SK-N-SH (cell line): ENCODE measurements around the gene PRKN. TPM values are rescaled to one million over a fixed set of nuclear protein-coding genes. Genes with fewer than 3 reads are reported as not detected.

Experiments
- CTCF ChIA-PET: fragments of 300-600, 350-600 bp; formaldehyde crosslinking; extraction: SDS; loops from one replicate; lab custom pipeline; 2021; lab: Yijun Ruan, JAX
- POLR2A ChIA-PET: fragments of 350-600 bp; sonication (Branson Sonifier 250); formaldehyde crosslinking; extraction: SDS; loops from one replicate; lab custom pipeline; 2020; ENCODE audit warnings: antibody characterized with exemption, inconsistent platforms; lab: Yijun Ruan, JAX
- DNase-seq: peaks from one replicate; pipeline ENCODE4 v3.0.0; 2012
- H2AFZ ChIP-seq: fragments of 200-600 bp; sonication (generic); 2 replicates; pipeline ENCODE4 v1.8.1; 2016; ENCODE audit warnings: antibody characterized with exemption, mild to moderate bottlenecking, low read depth
- H3F3A ChIP-seq: fragments of 200-600 bp; sonication (generic); replicated peaks from 2 replicates; pipeline ENCODE3; 2016; ENCODE audit warnings: antibody characterized with exemption, mild to moderate bottlenecking; ENCODE audit not compliant: insufficient read depth
- H3K27ac ChIP-seq, 2 experiments: fragments of 200-500 bp in 1 of 2; fragments of 200-600 bp in 1 of 2; sonication (Bioruptor generic) in 1 of 2; sonication (generic), shearing (Covaris generic) in 1 of 2; 2 replicates each; pipeline versions ENCODE4 v1.5.1 to v1.6.1; 2014 to 2016; ENCODE audit warnings: low read depth in 2 of 2, inconsistent platforms in 1 of 2, low read length in 1 of 2, mild to moderate bottlenecking in 1 of 2, mixed read lengths in 1 of 2
- H3K27me3 ChIP-seq: fragments of 200-600 bp; sonication (generic), shearing (Covaris generic); 2 replicates; pipeline ENCODE4 v1.6.1; 2016; ENCODE audit warnings: mixed run types; ENCODE audit not compliant: insufficient read depth
- H3K36me3 ChIP-seq, 2 experiments: fragments of 200-500 bp in 1 of 2; fragments of 200-600 bp in 1 of 2; sonication (Bioruptor generic) in 1 of 2; sonication (generic) in 1 of 2; replicated peaks in 1 of 2; 2 replicates each; pipeline versions ENCODE3 to v1.5.1; 2014 to 2016; ENCODE audit warnings: low read length in 1 of 2, mild to moderate bottlenecking in 1 of 2; ENCODE audit not compliant: insufficient read depth in 2 of 2, control insufficient read depth in 1 of 2
- H3K4me1 ChIP-seq, 2 experiments: fragments of 200-500 bp in 1 of 2; fragments of 200-600 bp in 1 of 2; sonication (Bioruptor generic) in 1 of 2; sonication (generic), shearing (Covaris generic) in 1 of 2; 2 replicates each; pipeline versions ENCODE4 v1.5.1 to v1.6.1; 2014 to 2016; ENCODE audit warnings: low read depth in 1 of 2, low read length in 1 of 2, mixed run types in 1 of 2; ENCODE audit not compliant: insufficient read depth in 2 of 2, control insufficient read depth in 1 of 2
- H3K4me2 ChIP-seq: fragments of 200-600 bp; sonication (generic), shearing (Covaris generic); 2 replicates; pipeline ENCODE4 v1.6.1; 2017; ENCODE audit warnings: mixed run types
- H3K4me3 ChIP-seq, 2 experiments: fragments of 200-500 bp in 1 of 2; fragments of 200-600 bp in 1 of 2; sonication (Bioruptor generic) in 1 of 2; sonication (generic), shearing (Covaris generic) in 1 of 2; 2 replicates each; pipeline versions ENCODE4 v1.5.1 to v1.8.1; 2014 to 2016; ENCODE audit warnings: low read depth in 2 of 2, inconsistent platforms in 1 of 2, low read length in 1 of 2, mild to moderate bottlenecking in 1 of 2, mixed read lengths in 1 of 2, moderate library complexity in 1 of 2
- H3K79me2 ChIP-seq: fragments of 200-600 bp; sonication (generic); 2 replicates; pipeline ENCODE4 v1.8.1; 2017; ENCODE audit warnings: mild to moderate bottlenecking; ENCODE audit not compliant: insufficient read depth
- H3K9ac ChIP-seq: fragments of 200-600 bp; sonication (generic); 2 replicates; pipeline ENCODE4 v1.6.1; 2017; ENCODE audit warnings: mixed run types
- H3K9me2 ChIP-seq: fragments of 200-600 bp; sonication (generic); 2 replicates; pipeline ENCODE4 v1.6.1; 2017; ENCODE audit warnings: mixed run types
- H3K9me3 ChIP-seq: fragments of 200-600 bp; sonication (generic); 2 replicates; pipeline ENCODE4 v1.6.1; 2017; ENCODE audit warnings: mixed run types, mild to moderate bottlenecking, moderate library complexity
- H4K20me1 ChIP-seq: fragments of 200-600 bp; sonication (generic); 2 replicates; pipeline ENCODE4 v1.6.1; 2017; ENCODE audit warnings: mild to moderate bottlenecking, mixed run types; ENCODE audit not compliant: insufficient read depth
- EP300 ChIP-seq, 2 experiments: IDR thresholded peaks; 2 replicates each; pipeline versions ENCODE4 v1.4.0 to v1.6.1; 2012; ENCODE audit warnings: borderline replicate concordance in 1 of 2, low read depth in 1 of 2, low read length in 1 of 2
- FOSL2 ChIP-seq: IDR thresholded peaks from 2 replicates; pipeline ENCODE4 v1.4.0; 2012; ENCODE audit warnings: low read depth, mild to moderate bottlenecking, moderate library complexity, borderline replicate concordance
- FOXJ3 ChIP-seq: sonication (generic); formaldehyde crosslinking; IDR thresholded peaks from 2 replicates; pipeline ENCODE4 v1.5.1; 2020; ENCODE audit warnings: mild to moderate bottlenecking, missing genetic modification reagents
- GABPA ChIP-seq: IDR thresholded peaks from 2 replicates; pipeline ENCODE4 v1.4.0; 2012; ENCODE audit warnings: low read depth, mild to moderate bottlenecking
- IRF3 ChIP-seq: fragments of 150-350 bp; IDR thresholded peaks from 2 replicates; pipeline ENCODE4 v1.6.1; 2016; ENCODE audit warnings: mild to moderate bottlenecking, low read depth, low read length
- NRF1 ChIP-seq: IDR thresholded peaks from 2 replicates; pipeline ENCODE4 v1.6.1; 2012; ENCODE audit warnings: low read depth, mild to moderate bottlenecking, low read length
- PBX3 ChIP-seq: IDR thresholded peaks from 2 replicates; pipeline ENCODE4; 2012
- RCOR1 ChIP-seq: fragments of 150-350 bp; IDR thresholded peaks from 2 replicates; pipeline ENCODE4 v1.6.1; 2017; ENCODE audit warnings: antibody characterized with exemption, low read length
- RXRA ChIP-seq: IDR thresholded peaks from 2 replicates; pipeline ENCODE4 v1.4.0; 2012; ENCODE audit warnings: low read depth, mild to moderate bottlenecking, borderline replicate concordance
- USF1 ChIP-seq: IDR thresholded peaks from 2 replicates; pipeline ENCODE4 v1.4.0; 2012; ENCODE audit warnings: low read depth, borderline replicate concordance
- YY1 ChIP-seq: IDR thresholded peaks from 2 replicates; pipeline ENCODE4 v1.4.0; 2012; ENCODE audit warnings: low read depth, mild to moderate bottlenecking
- ZBTB33 ChIP-seq: IDR thresholded peaks from 2 replicates; pipeline ENCODE4 v1.4.0; 2012; ENCODE audit warnings: low read depth, borderline replicate concordance
- WGBS: methylation state at CpG from one replicate; pipeline ENCODE4 v1.1.6; 2017; ENCODE audit warnings: low lambda C conversion rate; 5-methylcytosine and 5-hydroxymethylcytosine counted together
- polyA plus RNA-seq, 3 experiments: library from polyadenylated mRNA; depleted of rRNA; stranded (reverse); fragments of >200 nt; gene quantifications; 2 replicates each; pipeline ENCODE4 v1.2.3, GENCODE V29; 2012

Gene PRKN
- polyA plus RNA-seq, 1 of the 3 experiments (the other 2 are of a cell fraction): 0.76 TPM

GRCh38 chr6:162710419-162710818 is 17.1 kb downstream of the PRKN start:
- H3F3A ChIP-seq: no peaks in the 10 kb centered on the region
- H3K27me3 ChIP-seq: no peaks in the 10 kb centered on the region
- H3K9me2 ChIP-seq: no peaks in the 10 kb centered on the region
- no peaks in the 10 kb centered on the region for H4K20me1 ChIP-seq
- POLR2A ChIA-PET: no interaction called here
- no peak for DNase-seq
- H3K9me3 ChIP-seq: no peaks in the 10 kb centered on the region
- no peak for TF ChIP-seq EP300 (IDR thresholded peaks at IDR 0.05; ENCODE audit: borderline replicate concordance in 1 of 2, low read depth in 1 of 2, low read length in 1 of 2)
- TF ChIP-seq ZBTB33: no peak
- no peaks in the 10 kb centered on the region for H3K79me2 ChIP-seq
- H3K27ac ChIP-seq: no peak overlapping the region
- WGBS: 71% methylated on average over 1 of the region's 1 CpG
- H3K4me3 ChIP-seq: no peak overlapping the region
- peaks cover 0 to 21% of the 10 kb centered on the region in 2 experiments; a peak in 2 of 4 replicates for H3K4me1 ChIP-seq
- H3K9ac ChIP-seq: no peak overlapping the region
- H3K4me2 ChIP-seq: no peak overlapping the region
- CTCF ChIA-PET: interaction anchor here (0.9 to 1.2 kb wide), 3 partner anchors 26 to 172 kb away, joined by 3 to 4 read pairs (median 3); no protein-coding TSS in a partner anchor
- no peak overlapping the region for H2AFZ ChIP-seq
- H3K36me3 ChIP-seq: no peaks in the 10 kb centered on the region

GRCh38 chr6:162709431-162709830 is 18.1 kb downstream of the PRKN start:
- Histone ChIP-seq H3F3A (no peaks in the 10 kb centered on the region), H3K4me2 (no peak overlapping the region), H3K36me3 (no peaks in the 10 kb centered on the region), H3K4me3 (no peak overlapping the region), H3K9me2 (no peaks in the 10 kb centered on the region), H4K20me1 (no peaks in the 10 kb centered on the region), H3K79me2 (no peaks in the 10 kb centered on the region), H3K9me3 (no peaks in the 10 kb centered on the region), H3K9ac (no peak overlapping the region), H3K27ac (no peak overlapping the region), H3K27me3 (no peaks in the 10 kb centered on the region), H2AFZ (no peak overlapping the region), H3K4me1 (peaks cover 0 to 15% of the 10 kb centered on the region in 2 experiments; a peak in 2 of 4 replicates)
- WGBS: 82% methylated on average over 4 of the region's 4 CpGs
- TF ChIP-seq YY1: no peak
- no peak for TF ChIP-seq RCOR1
- POLR2A ChIA-PET: no interaction called here
- CTCF ChIA-PET: no interaction called here
- no peak for DNase-seq

- Histone ChIP-seq H3K27me3 (no peaks in the 10 kb centered on the region), H3K27ac (no peak overlapping the region), H3K9me2 (no peaks in the 10 kb centered on the region), H3K79me2 (no peaks in the 10 kb centered on the region), H3K9me3 (no peaks in the 10 kb centered on the region), H4K20me1 (no peaks in the 10 kb centered on the region), H3K4me1 (peaks cover 0 to 12% of the 10 kb centered on the region in 2 experiments; a peak in 2 of 4 replicates), H2AFZ (no peak overlapping the region), H3K9ac (no peak overlapping the region), H3K36me3 (no peaks in the 10 kb centered on the region), H3K4me2 (no peak overlapping the region), H3K4me3 (no peak overlapping the region), H3F3A (no peaks in the 10 kb centered on the region)
- ChIA-PET POLR2A (no interaction called here), CTCF (interaction anchor here (0.7 kb wide), 1 partner anchor 1706 kb away, joined by 3 read pairs; no protein-coding TSS in a partner anchor)
- WGBS: 72% methylated on average over 6 of the region's 6 CpGs
- no peak for DNase-seq
- TF ChIP-seq FOSL2 (no peak), IRF3 (no peak), RCOR1 (no peak), NRF1 (no peak), RXRA (no peak), FOXJ3 (CRISPR knock-in tag) (no peak), EP300 (IDR thresholded peaks at IDR 0.05; ENCODE audit: borderline replicate concordance in 1 of 2, low read depth in 1 of 2, low read length in 1 of 2) (no peak), USF1 (no peak), GABPA (no peak), PBX3 (no peak)
Measured at GRCh38 chr6:162708971-162709370, 18.6 kb downstream of the PRKN start.
